GM18858 (cell line): ENCODE data around the gene KRTAP4-8.
"Not testable (repeated sequence)": the region's sequence is repeated elsewhere in the genome, so short reads cannot be mapped to it uniquely, and the experiment has no call there.

Experiments
- ATAC-seq: cut with Tn5 transposase; IDR thresholded peaks from one replicate; pipeline ENCODE4 v1.9.1; 2021; ENCODE audit not compliant: unreplicated experiment

KRTAP4-8 gene

DNA sequence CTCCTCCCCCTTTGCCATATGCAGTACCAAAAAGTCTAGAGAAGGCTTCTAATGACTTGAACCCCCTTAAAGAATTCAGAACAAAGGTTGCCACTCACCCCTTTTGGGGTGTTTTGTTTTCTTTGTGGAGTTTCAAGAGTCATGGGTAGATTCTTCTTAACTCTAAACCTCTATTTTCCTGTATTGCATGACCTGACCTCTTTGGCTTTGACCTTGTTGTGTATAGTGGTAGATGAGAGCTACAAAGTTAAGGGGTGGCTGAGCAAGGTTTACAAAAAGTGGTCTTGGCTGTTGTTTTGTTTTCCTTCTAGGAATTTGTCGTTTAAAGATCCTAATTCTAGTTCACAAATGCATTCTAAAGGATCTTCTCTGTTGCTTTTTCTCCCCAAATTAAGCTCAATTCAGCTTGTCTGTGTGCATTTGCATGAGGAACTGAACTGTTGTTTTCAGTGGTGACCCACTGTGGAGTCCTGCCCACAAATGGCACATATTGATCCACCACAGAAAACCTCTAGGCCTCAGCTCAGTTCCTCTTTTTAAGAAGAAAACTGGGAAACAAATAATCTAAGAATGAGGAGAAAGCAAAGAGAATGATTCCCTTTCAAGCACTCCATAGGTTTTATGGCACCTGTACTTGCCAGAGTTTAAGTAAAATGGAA, 10.9 kb upstream of the KRTAP4-8 start:
- not testable (repeated sequence) for ATAC-seq

DNA sequence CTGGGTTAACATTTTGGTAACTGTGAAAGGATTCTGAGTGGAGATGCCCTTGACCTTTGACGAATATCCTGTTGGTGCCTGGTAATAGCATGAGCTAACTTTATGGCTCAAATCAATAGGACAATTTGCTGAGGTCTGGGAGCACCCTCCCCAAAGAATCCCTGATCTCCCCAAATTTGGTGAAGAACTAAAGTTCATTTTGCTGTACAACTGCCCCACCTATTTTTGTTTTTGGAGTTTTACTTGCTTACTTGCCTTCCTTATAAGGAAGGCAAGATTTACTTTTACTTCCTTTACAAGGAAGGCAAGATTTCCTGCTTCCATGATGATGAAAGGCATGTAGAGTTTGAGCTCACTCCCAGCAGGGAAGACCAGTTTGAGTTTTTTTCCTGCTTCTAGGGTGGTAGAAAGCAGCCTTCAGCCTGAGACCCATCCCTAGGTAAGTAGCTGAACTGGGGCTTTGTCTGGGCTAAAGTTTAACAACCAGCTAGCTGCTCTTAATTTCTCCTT, 10.1 kb upstream of the KRTAP4-8 start:
- ATAC-seq = no peak

DNA sequence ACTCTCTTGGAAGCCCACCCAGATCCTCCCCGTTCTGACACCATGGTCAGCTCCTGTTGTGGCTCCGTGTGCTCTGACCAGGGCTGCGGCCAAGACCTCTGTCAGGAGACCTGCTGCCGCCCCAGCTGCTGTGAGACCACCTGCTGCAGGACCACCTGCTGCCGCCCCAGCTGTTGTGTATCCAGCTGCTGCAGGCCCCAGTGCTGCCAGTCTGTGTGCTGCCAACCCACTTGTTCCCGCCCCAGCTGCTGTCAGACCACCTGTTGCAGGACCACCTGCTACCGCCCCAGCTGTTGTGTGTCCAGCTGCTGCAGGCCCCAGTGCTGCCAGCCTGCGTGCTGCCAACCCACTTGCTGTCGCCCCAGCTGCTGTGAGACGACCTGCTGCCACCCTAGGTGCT, 7.4 kb upstream of the KRTAP4-8 start, which contains the start of gene KRTAP4-9:
KRTAP4-9 (plus strand) TSS at position 43 of the 400 bp plus-strand sequence; CDS start at position 43, 0 bp downstream.
- not testable (repeated sequence) for ATAC-seq

DNA sequence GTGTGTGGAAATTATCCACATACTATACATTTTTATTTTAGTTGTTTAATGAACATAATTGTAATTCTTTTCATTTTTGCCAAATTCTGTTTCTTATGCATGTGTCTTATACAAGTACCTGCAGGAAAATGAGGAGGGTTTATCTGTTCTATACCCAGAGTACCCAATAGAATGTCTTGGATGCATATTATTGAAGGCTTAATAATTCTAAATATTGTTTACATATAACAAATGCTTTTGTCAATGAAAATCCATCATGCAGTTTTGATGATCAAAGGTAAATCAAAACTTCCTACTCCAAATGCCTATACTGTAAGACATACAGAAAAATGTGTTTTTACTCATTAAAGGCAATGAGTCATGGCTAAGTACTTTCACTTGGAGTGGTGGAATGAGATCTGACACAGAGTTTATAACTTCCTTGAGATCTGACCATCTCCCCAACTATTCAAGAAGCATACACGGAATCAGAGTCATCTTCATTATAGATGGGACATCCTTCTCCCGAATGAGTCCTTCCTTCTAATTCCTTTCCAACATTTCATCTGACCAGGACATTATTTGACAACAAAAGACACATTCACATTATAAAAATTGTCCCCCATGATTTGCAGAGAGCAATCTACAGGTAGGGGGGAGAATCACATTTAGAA, 6.6 kb upstream of the KRTAP4-8 start:
- not testable (repeated sequence) for ATAC-seq

DNA sequence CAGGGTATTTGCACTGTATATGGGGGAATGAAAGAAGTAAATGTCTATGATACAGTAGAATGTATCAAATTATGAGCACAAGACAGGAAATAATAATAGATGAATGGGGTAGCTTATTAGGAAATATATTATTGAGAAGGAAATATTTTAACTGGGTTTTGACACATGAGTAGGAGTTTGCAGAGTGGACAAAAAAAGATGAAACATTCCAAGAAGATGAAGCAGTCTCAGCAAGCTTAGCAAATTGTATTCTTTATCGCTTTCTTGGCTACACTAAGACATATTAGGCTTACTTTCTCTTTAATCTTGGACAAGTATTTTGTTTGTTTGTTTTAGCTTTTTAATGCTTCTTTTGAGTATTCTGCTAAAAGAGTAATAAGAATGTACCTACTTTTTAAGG, 6.0 kb upstream of the KRTAP4-8 start:
- ATAC-seq = no peak

DNA sequence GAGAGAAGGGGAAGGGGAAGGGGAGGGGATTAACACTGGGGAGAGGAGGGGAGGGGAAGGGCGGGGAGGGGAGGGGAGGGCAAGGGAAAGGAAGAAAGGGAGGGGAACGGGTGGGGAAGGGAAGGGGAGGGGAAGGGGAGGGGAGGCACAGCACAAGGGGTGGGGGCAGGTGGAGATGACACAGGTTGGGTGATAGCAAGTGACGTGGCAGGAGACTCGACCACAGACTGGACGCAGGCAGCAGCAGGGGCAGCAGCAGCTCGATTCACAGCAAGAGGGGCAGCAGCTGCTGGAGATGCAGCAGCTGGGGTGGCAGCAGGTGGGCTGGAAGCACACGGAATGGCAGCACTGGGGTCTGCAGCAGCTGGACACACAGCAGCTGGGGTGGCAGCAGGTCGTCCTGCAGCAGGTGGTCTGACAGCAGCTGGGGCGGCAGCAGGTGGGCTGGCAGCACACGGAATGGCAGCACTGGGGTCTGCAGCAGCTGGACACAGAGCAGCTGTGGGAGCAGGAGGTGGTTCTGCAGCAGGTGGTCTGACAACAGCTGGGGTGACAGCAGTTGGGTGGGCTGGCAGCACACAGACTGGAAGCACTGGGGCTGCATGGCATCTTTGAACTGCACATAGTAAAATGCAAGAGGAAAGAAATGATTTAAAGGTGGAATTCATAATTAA, 3.8 kb upstream of the KRTAP4-8 start, which contains the start of gene KRTAP4-16:
KRTAP4-16 (minus strand) TSS at position 624 of the 674 bp plus-strand sequence; CDS start at position 624, 0 bp downstream.
- ATAC-seq = no peak

DNA sequence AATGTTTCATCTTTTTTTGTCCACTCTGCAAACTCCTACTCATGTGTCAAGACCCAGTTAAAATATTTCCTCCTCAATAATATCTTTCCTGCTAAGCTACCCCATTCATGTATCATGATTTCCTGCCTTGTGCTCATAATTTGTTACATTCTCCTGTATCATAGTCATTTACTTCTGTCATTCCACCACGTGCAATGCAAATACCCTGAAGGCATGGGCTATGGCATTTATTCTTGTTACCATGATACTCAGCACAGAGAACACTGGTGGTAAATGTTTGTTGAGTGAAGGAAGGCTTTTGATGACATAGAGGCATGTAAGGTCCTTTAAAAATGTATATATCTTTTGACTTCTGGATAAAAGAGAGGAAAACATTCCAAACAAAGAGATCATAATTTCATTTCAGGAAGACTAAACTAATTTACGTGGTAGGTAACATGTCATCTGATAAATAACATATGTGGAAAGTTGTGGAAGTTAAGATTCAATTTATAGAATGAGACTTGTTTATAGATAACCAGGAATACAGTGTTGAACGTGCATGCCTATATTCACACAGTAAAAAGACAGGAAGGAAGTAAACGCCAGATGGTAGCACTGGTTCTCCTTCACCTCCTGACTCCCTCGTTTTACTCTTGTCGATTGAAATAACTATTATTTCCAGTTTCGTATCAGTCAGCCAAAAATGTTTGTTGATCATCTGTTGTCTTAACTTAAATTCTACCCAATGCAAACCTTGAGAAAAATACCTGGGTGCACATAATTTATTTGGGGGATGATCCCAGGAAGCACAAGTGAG, 1.9 kb upstream of the KRTAP4-8 start:
- ATAC-seq = not testable (repeated sequence)

DNA sequence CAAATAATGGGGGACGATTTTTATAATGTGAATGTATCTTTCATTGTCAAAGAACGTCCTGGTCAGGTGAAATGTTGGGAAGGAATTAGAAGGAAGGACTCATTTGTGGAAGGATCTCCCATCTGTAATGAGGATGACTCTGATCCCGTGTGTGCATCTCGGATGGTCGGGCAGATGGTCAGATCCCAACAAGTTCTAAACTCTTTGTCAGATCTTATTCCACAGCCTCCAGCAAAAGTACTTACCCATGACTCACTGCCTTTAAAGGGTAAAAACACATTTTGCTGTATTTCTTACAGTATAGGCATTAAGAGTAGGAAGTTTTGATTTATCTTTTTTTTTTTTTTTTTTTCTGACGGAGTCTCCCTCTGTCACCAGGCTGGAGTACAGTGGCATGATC, 539 bp upstream of the KRTAP4-8 start:
- ATAC-seq = no peak

DNA sequence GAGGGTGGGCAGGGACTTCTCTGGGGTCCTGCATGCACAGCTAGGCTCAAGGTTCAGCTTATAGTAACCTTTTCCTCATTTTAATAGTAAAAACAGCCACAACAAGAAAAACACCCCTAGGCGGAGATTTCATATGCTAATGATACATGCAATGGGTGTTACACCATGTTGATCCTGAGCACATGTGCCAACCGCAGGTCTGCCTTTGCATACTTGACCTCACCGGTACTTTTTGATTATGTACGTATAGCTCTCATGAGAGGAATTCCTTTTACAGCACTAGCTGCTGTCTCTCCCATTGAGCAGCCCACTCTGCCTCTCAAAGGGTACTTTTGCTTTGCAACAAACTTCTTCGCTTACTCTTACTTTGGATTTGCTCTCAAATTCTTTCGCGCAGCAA, 1.9 kb downstream of the KRTAP4-8 start:
- ATAC-seq = no peak

DNA sequence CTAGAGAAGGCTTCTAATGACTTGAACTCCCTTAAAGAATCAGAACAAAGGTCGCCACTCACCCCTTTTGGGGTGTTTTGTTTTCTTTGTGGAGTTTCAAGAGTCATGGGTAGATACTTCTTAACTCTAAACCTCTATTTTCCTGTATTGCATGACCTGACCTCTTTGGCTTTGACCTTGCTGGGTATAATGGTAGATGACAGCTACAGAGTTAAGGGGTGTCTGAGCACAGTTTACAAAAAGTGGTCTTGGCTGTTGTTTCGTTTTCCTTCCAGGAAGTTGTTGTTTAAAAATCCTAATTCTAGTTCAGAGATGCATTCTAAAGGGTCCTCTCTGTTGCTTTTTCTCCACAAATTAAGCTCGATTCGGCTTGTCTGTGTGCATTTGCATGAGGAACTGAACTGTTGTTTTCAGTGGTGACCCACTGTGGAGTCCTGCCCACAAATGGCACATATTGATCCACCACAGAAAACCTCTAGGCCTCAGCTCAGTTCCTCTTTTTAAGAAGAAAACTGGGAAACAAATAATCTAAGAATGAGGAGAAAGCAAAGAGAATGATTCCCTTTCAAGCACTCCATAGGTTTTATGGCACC, 9.1 kb downstream of the KRTAP4-8 start:
- not testable (repeated sequence) for ATAC-seq

DNA sequence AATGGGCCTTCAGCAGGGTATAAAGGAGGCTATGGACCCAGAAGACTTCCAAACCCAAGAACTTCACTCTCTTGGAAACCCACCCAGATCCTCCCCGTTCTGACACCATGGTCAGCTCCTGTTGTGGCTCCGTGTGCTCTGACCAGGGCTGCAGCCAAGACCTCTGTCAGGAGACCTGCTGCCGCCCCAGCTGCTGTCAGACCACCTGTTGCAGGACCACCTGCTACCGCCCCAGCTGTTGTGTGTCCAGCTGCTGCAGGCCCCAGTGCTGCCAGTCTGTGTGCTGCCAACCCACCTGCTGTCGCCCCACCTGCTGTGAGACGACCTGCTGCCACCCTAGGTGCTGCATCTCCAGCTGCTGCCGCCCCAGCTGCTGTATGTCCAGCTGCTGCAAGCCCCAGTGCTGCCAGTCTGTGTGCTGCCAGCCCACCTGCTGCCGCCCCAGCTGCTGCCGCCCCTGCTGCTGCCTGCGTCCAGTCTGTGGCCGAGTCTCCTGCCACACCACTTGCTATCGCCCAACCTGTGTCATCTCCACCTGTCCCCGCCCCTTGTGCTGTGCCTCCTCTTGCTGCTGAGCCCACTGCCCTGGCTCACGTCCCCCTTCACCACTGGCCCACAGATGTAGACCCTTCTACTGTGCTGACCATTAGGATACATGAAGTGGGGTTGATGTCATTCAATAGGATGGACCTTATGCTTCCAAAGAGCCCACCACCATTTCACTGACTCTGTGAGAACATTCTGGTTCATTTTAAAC, 13.7 kb downstream of the KRTAP4-8 start, which contains the start of gene KRTAP4-7:
KRTAP4-7 (plus strand) TSS at position 51 of the 757 bp plus-strand sequence; CDS start at position 108, 57 bp downstream.
- ATAC-seq = not testable (repeated sequence)

DNA sequence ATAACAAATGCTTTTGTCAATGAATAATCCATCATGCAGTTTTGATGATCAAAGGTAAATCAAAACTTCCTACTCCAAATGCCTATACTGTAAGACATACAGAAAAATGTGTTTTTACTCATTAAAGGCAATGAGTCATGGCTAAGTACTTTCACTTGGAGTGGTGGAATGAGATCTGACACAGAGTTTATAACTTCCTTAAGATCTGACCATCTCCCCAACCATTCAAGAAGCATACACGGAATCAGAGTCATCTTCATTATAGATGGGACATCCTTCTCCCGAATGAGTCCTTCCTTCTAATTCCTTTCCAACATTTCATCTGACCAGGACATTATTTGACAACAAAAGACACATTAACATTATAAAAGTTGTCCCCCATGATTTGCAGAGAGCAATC, 14.5 kb downstream of the KRTAP4-8 start:
- ATAC-seq = not testable (repeated sequence)

DNA sequence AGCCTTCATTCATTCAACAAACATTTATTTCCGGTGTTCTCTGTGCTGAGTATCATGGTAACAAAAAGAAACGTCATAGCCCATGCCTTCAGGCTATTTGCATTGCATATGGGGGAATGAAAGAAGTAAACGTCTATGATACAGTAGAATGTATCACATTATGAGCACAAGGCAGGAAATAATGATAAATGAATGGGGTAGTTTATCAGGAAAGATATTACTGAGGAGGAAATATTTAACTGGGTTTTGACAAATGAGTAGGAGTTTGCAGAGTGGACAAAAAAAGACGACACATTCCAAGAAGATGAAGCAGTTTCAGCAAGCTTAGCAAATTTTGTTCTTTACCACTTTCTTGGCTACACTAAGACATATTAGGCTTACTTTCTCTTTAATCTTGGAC, 15.3 kb downstream of the KRTAP4-8 start:
- no peak for ATAC-seq

DNA sequence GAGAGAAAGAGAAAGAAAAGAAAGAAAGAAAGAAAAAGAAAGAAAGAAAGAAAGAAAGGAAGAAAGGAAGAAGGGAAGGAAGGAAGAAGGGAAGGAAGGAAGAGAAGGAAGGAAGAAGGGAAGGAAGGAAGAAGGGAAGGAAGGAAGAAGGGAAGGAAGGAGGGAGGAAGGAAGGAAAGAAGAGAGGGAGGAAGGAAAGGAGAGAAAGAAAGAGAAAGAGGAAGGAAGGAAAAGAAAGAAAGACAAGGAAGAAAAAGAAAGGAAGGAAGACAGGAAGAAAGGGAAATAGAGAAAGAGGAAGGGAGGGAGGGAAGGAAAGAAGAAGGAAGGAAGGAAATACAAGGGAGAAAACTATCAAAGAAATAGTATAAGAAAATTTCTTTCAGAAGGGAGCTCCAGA, 21.2 kb downstream of the KRTAP4-8 start:
- no peak for ATAC-seq

DNA sequence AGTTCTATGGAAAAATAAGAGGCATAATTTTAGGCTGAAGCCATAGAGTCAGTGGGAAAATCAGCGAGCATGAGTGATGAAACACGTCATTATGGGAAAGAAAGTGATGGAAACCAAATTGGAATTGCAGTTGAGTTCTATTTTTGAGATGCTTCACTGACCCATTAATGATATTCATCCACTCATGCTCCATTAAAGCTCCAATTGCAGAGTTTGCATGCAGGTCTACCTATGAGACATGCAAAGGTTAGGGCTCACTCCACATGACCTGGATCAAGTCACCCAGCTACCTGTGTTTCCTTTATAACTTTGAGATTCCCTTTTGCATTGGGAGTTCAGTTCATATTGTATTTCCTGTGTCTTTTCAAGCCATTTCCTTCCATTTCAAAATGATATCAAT, 24.3 kb downstream of the KRTAP4-8 start:
- no peak for ATAC-seq

DNA sequence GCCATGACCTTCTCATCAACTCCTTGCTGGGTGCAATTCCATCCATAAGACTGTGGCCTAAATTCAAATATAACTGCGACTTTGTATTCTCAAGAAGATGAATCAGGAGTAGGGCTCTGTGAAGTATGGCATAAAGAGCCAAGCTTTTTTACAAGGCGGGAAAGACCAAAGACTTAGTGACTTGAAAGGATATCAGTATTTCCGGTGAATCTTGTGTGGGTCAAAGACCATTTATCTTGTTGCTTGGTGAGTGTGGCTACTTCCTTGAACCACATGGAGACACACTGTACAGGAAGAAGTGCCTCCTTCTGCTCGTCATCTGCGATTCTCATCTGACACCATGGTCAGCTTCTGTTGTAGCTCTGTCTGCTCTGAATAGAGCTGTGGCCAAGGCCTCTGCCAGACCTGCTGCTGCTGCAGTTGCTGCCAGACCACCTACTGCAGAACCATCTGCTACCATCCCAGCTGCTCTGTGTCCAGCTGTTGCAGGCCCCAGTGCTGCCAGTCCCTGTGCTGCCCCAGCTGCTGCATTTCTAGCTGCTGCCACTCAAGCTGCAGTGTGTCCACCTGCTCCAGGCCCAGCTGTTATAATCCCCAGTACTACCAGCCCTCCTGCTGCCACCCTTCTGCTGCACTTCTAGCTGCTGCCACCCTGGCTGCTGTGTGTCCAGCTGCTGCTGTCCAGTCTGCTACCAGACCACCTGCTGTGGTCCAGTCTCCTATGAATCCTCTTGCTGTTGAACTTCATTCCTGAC, 26.2 kb downstream of the KRTAP4-8 start:
- ATAC-seq = no peak

DNA sequence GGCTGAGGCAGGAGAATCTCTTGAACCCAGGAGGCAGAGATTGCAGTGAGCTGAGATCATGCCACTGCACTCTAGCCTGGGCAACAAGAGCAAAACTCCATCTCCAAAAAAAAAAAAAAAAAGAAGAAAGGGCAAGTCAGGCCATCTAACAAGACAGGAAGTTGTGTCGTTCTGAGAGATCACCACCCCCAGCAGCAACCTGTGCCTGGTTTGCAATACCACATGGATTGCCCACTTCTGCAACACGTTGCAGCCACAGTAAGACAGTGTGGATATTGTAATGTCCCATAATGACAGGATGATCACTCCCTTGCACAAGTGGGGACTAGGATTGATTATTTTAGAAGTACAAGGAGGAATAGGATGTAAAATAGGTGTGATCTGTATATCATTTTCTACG, 28.9 kb downstream of the KRTAP4-8 start:
- no peak for ATAC-seq

DNA sequence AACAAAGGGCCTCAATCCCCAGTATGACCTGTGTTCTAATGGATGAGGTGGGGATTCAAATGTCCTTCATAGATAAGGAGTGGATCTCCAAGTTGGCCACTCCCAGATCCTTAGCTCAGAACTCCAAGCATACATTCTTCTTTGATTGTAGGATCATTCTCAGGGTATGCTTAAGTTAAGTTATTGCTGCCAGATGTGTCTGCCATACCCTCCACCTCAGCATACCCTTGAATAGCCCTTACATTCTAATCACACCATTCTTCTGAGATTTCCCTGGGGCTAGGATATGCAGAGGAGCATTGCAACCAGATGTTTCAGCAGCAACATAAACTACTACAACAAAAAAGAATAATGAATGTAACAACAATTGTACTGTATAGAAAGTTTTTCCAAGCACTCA, 30.7 kb downstream of the KRTAP4-8 start:
- ATAC-seq = no peak
